ENCODE measurements around the gene CMTM6.

- TF ChIP-seq CTCF (conservative IDR thresholded peaks at IDR 0.05): no peak
- TF ChIP-seq ZFX (IDR thresholded peaks at IDR 0.05): no peak
Measured at GRCh38 chr3:32525720-32526119, 23.1 kb upstream of the CMTM6 start.
